H1 (cell line): ENCODE data around the gene ADAMTS6. TPM values are rescaled to one million over a fixed set of nuclear protein-coding genes. Genes with fewer than 3 reads are reported as not detected.

Experiments used
- BRCA1 ChIP-seq: IDR thresholded peaks from 2 replicates; pipeline ENCODE4 v1.6.1; 2012; ENCODE audit warnings: low read depth, low read length, improper control_type of control experiment
- GABPA ChIP-seq: IDR thresholded peaks from 2 replicates; pipeline ENCODE4 v1.6.1; 2011; ENCODE audit warnings: mild to moderate bottlenecking, low read length, moderate library complexity, borderline replicate concordance; ENCODE audit not compliant: insufficient read depth
- MAFK ChIP-seq: IDR thresholded peaks from 2 replicates; pipeline ENCODE4 v1.6.1; 2012; ENCODE audit warnings: low read depth, mild to moderate bottlenecking, improper control_type of control experiment, low read length
- RNF2 ChIP-seq: fragments of 200-900, 300-1000 bp; sonication (generic); IDR thresholded peaks from 2 replicates; pipeline ENCODE4 v1.7.1; 2016; ENCODE audit warnings: borderline replicate concordance, low read depth, mild to moderate bottlenecking, antibody characterized with exemption, low read length; ENCODE audit not compliant: poor library complexity, severe bottlenecking; ENCODE audit errors: missing control alignments
- SP4 ChIP-seq: IDR thresholded peaks from 2 replicates; pipeline ENCODE4 v1.6.1; 2012; ENCODE audit warnings: low read length, inconsistent platforms
- YY1 ChIP-seq: IDR thresholded peaks from 2 replicates; pipeline ENCODE4 v1.6.1; 2011; ENCODE audit warnings: low read depth, mild to moderate bottlenecking, low read length
- polyA plus RNA-seq, 7 experiments: library from polyadenylated mRNA; depleted of rRNA in 3 of 7; stranded (reverse) in 5 of 7; unstranded in 2 of 7; fragments of >200 nt in 5 of 7; fragments of 200-250 nt in 2 of 7; gene quantifications; 1 replicate in 5 of 7; 2 replicates in 1 of 7; 4 replicates in 1 of 7; pipeline versions ENCODE4 v1.2.1 to v1.2.3, GENCODE V29; 2011 to 2013; ENCODE audit warnings: missing spikeins in 2 of 7, mixed read lengths in 2 of 7
- total RNA-seq: library from RNA; stranded (reverse); fragmentation: NEBNext Ultra II Directional; extraction: Animal tissue kit (Norgen Biotek cat#: 25700); gene quantifications from 2 replicates; pipeline ENCODE4 v1.2.1, GENCODE V29; 2021

The ADAMTS6 gene
- total and polyA plus RNA-seq, 2 of the 8 experiments (the other 6 are each of a cell fraction or from before 2014, with no cell fraction given): 0.74 to 2.4 TPM

GRCh38 chr5:65395526-65396155, 86.1 kb downstream of the ADAMTS6 start (continued):
- TF ChIP-seq MAFK (no peak), RNF2 (no peak), GABPA (no peak), YY1 (no peak), SP4 (no peak), BRCA1 (no peak)
